Activated CD4-positive, alpha-beta T cell treated with anti-CD3 and anti-CD28 coated beads, Interleukin-10, Interleukin-2, amounts not matched to agents 100 ng/mL and 50 ng/mL, durations not matched to agents 16 hours and 8 hours (primary cell): ENCODE measurements around the gene PXT1.
"Not testable (repeated sequence)": the region's sequence is repeated elsewhere in the genome, so short reads cannot be mapped to it uniquely, and the experiment has no call there.

Experiments used
- DNase-seq: peaks from one replicate; pipeline ENCODE4 v3.0.0-alpha.2; 2020

Gene PXT1, protein sequence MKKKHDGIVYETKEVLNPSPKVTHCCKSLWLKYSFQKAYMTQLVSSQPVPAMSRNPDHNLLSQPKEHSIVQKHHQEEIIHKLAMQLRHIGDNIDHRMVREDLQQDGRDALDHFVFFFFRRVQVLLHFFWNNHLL

DNA sequence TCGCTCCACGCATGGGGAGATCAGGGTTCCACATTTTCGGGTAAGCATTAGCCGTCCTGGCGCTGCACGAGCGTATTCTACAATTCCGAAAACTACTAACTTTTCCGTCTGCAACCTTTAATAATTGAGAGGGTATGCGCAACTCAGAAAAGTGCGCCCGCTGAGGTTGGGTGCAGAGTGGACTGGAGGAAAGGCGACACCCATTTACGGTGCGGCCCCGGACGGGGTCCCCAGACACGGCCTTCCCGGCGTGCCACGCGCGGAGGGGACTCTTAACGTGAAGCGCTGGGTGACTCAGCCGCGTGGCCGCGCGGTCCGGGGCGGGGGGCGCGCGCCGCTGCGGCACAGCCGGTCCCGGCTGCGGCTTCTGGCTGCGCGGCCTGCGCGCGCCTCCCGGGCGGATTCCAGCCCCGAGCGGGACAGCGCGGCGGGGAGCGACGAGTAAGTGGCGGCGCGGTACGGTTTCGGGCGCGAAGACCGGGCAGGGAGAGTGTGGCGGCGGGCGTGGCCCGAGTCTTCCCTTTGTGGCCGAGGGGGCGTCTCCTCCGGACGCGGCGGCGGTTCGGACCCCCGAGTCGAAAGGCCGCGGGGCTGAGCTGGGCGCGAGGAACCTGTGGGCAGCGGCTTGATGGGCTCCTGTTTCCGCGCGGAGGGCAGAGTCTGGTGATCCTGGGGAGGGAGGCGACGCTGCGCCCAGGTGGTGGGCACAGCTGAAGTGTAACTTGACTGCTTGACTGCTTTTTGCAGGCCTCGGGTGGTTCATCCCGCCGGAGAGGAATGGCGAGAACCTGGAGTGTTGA lies at the start of gene PXT1, which contains the start of gene KCTD20:
PXT1 (minus strand) TSS at position 184 of the 800 bp plus-strand sequence. CDS start 16,772 bp downstream, outside the sequence.
KCTD20 (plus strand) TSS at position 330 of the 800 bp plus-strand sequence. CDS start 27,098 bp downstream, outside the sequence.
- peak; percentile 94 for DNase-seq

DNA sequence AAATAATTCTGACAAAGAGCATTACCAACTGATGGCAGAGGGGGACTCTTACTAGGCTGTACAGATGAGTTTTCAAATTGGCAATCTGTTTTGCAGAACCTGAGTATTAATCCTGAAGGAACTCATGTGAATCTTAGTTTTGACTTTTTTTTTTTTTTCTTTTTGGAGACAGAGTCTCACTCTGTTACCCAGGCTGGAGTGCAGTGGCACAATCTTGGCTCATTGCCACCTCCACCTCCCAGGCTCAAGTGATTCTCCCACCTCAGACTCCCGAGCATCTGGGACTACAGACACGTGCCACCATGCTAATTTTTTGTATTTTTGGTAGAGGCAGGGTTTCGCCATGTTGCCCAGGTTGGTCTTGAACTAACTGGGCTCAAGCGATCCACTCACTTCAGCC lies 49.4 kb upstream of the PXT1 start:
- no peak for DNase-seq

DNA sequence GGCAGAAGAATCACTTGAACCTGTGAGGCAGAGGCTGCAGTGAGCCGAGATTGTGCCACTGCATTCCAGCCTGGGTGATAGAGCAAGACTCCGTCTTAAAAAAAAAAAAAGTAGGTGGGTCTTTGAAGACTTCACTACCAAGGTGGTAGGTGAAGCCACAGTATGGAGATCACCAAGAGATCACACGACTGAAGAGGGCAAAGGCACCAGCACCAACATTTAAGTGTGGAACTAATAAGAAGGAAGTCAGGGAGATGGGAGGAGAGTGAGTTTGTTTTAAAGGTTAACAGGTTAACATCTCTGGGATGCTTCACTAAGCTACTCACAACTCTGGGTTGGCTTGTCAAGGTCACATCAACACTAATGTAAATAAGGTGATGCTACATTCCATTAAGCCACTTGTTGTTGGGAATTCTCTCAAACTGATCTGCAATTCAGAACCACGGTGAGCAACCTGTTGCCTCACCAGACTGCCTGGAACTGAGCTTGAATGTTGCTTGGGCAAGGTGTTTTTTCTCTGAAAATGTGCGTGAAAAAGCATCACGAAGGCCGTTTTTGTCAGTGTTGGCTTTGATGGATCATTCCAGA lies 48.8 kb upstream of the PXT1 start:
- DNase-seq: no peak

DNA sequence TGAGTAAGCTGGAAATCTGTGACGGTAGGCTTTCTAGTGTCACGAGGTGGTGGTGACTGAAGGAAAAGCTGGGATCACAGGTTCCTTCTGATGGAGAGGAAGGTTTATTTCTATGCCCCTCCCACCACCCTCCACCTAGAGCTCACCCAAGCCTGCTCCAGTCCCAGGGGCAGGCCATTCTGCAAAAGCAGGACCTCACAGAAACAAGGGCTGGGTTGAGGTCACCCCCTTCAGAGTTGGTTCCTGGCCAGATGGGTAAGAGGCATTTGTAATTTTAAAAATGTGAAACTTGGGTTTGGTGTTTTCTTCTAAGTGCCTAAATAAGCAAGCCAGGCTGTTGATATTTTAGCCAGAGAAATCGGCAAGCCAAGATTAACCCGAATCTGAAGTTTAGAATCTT lies 46.8 kb upstream of the PXT1 start:
- DNase-seq: no peak

DNA sequence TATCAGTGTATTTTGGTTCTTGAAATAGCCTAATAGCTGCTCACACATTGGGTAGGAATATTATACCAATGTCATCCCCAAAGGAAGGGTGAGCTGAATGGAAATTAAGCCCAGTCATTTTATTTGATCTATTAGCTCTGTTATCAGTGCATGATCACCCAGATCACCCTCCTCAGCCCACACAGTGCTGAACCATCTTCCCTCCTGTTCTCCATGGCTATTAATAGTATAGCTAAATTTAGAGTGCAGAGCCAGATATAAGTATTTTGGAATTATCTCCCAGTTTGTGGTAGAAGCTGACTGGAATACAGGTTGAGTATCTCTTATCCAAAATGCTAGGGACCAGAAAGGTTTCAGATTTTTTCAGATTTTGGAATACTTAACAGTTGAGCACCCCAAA lies 45.6 kb upstream of the PXT1 start:
- no peak for DNase-seq

DNA sequence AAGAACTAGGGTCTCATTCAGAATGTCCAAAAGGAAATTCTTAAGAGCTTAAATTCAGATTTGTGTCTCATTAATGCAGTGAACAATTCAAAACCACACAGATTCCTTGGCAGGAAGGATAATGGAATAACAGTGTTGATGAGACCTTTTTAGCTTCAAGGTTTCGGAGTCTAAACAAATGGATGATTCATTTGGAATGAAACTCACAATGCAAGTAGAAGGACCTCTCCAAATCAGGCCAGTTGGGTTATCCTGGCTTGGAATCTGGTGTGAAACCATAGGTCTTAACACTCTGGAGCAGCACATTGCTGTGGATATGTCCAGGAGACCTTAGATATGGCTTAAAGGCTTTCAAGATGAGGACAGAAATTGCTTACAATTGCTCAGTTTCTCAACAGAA lies 45.0 kb upstream of the PXT1 start:
- no peak for DNase-seq

DNA sequence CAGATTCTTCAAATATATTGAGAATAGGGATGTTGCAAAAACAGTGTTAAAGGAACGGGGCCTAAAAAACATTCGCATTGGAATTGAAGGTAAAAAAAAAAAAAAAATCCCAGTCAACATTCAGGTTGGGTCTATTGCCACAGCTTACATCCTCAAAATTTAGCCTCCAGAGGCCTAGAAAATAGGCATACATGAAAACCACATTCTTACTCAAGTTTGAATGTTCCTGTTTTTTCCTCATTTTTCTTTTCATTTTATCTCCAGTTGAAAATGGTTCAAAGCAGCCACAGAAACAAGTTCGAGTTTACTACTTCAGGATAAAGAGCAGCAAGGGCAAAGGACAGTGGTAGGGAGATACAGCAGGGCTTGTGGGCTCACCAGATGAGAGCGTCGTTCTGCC lies 42.1 kb upstream of the PXT1 start:
- DNase-seq: no peak

DNA sequence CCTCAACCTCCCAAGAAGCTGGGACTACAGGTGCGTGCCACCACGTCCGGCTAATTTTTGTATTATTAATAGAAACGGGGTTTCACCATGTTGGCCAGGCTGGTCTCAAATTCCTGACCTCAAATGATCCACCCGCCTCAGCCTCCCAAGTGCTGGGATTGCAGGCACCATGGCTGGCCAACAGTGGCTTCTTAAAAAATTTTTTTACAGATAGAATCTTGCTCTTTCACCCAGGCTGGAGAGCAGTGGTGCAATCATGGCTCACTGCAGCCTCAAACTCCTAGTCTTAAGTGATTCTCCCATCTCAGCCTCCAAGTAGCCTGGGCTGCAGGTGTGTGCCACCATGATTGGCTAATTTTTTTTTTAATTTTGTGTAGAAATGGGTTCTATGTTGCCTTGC lies 40.7 kb upstream of the PXT1 start:
- not testable (repeated sequence) for DNase-seq

DNA sequence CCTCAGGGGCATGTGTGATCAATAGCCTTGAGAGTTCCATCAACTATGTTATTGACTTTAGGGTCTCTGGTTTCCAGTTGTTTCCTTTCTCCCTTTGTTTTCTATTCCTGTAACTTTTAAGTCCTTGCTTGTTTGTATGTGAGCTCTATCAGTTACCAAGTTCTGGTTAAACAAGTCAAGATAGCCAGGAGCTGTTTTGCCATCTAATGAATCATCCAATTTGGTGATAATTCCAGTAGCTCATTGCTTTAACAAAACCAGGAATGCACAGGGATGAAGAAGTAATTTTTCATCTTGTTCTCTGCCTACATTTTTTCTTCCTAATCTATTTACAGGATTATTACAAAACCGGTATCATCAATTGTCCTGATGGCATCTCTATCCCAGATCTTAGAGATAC lies 36.6 kb upstream of the PXT1 start:
- no peak for DNase-seq

DNA sequence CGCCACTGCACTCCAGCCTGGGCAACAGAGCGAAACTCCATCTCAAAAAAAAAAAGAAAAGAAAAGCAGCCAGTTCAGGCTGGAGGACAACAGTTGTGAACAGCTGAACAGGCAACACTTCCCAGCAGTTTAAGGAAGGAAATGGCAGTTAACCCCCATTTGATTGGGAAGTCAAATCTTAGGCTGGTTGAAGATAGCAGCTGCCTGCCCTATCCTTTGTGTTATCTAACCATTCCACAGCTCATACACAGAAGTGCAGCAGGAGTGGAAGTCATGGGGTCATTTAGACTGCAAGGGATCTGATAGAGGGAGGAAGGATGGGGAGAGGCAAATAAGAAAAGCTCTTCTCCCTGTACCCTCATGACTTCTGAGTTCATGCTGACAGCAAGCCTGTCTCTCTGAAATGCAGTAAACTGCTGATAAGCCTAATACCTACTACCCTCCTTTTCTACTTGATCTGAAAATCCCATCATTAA lies 35.4 kb upstream of the PXT1 start:
- DNase-seq: no peak

DNA sequence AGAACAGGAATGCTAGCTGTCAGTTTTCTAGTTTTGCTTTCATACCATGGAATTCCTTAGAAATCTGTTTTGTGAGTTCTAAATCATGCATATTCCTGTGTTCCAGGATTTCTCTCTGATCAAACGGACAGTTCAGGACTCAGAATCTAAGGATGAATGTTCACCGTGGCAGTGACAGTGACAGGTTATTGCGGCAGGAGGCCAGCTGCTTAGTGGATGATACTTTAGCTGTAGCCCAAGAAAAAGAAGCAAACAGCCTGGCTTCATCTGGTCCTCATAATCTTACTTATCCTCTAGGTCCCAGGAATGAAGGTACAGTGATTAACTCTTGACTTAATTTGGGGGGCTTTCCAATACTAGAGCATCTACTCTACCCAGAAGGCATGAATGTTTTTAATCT lies 27.3 kb upstream of the PXT1 start:
- DNase-seq: no peak

DNA sequence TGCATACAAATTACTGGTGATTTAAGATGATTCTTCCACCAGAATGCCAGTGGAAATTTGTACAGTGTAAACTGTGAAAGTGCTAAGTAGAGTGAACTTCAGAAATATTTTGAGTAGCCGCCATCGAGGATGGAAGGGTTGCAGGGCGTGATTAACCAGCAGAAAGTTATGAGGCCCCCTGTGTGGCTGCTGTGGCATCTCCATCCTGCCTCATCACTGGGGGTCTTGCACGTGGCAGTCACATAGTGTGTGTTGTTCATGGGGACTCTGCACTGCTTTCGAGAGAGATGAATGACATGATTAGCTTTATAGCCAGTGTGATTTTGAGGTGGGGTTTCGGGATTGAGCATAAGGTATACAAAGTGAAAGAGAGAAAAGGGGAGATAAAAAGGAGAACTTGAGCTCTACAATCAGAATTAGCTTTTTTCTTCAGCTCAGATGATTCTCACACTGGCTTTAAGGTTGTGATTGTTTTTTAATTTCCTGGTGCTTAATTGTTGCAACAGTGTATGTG lies 26.6 kb upstream of the PXT1 start:
- no peak for DNase-seq

DNA sequence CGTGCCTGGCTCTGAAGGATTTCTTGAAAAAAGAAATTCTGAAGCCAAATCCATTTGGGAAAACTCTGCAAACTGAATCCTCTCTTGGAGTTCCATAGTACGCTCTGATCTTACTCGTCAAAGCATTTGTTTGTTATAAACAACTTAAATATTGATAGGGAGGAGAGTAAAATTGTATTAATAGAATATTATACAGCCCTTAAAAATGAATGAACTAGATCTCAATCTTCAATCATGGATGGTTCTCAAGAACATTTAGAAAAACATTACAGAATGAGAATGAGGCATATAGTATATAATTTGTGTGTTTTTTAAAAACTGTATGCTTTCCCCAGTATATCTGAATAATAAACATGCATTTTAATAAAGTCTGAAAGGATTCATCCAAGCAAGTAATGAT lies 25.0 kb upstream of the PXT1 start:
- no peak for DNase-seq

DNA sequence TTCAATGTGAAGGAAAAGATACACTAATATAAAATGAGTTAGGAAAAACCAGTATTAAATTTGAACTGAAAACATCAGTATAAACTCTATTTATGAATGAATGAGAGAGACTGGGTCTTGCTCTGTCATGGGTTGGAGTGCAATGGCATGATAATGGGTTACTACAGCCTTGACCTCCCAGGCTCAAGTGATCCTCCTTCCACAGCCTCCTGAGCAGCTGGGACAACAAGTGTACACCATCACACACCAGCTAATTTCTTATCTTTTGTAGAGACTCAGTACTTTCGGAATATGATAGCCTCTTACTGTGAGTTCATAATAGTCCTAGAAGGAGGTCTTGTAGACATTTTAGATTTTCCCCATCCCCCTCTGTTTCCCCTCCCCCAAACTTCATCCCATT lies 21.6 kb upstream of the PXT1 start:
- no peak for DNase-seq

DNA sequence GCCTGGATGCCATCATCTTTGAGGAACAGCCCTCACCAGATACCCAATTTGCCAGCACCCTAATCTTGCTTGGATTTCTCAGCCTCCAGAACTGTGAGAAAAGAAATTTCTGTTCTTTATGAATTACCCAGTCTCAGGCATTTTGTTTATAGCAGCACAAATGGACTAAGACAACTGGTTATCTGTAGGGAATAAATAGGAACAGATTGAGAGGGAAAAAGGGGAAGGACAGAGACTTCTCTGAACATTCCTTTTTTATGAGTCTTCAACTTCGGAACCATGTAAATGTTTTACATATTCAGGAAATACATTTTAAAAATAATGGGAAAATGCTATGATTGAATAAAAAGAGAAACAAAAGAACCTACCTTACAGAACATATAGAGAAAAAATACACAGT lies 21.0 kb upstream of the PXT1 start:
- DNase-seq: no peak

DNA sequence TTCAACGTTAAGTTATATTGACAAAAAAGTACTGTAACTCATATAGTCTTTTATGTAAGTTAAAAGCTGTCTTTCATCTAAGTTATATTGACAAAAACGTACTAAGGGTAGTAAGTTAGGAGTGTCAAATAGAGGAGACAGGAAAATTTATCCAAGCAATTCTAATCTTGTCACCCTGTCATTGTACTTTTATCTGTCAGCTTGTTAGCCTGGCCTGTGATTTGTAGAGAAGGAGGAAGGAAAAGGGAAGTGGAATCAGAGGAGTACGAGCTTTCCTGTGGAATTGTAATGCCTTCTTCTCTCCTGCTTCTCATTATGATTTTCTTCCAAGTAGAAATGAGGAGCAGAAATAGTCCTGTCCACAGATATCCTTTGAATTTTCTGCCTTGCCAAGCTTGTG lies 19.0 kb upstream of the PXT1 start:
- no peak for DNase-seq

DNA sequence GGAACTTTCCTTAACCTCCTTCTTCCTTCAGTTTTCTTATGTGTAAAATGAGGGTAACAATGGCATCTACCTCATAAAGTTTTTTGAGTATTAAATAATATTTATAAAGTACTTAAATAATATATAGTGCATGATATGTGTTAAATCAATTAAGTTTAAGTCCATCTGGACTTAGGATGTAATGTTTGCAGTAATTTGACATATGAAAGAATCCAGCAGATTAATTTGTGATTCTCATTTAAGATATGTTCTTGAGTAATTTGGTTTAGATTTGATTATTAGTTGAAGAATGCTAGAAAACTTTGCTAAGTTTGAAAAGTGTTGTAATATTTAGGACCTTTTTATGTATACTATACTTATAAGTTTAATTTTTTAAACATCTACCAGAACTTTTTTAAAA lies 18.3 kb upstream of the PXT1 start:
- DNase-seq: no peak

DNA sequence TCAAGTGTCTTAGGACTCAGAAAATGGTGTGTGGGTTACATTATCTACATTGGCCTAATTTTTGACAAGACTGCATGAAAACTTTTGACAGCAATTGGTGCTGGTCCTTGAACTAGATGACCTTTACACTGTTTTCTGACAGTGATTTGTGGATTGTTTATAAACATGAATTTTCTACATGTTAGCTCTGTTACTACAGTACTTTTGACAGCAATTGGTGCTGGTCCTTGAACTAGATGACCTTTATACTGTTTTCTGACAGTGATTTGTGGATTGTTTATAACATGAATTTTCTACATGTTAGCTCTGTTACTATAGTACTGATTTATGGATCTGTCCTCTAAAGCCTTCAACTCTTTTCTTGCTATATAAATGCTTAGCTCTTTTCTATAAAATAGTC lies 16.8 kb upstream of the PXT1 start:
- DNase-seq: no peak

DNA sequence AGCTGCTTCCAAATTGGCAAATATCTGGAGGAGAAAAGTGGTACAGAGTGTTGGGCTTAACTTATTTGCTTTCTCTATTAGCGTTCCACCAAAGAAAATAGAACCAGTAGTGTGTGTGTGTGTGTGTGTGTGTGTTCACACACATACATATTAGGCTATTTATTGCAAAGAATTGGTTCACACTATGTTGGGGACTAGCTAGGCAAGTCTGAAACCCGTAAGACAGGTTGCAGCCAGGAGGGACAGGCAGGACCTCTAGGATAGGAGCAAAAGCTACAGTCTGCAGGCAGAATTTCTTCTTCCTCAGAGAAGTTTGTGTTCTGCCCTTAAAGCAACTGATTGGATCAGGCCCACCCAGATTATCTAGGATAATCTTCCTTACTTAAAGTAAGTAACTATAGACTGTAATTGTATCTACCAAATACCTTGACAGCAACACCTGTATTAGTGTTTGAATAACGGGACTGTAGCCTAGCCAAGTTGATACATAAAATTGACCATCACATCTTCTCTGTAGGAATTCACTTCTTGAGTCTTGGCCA lies 12.9 kb upstream of the PXT1 start:
- no peak for DNase-seq

DNA sequence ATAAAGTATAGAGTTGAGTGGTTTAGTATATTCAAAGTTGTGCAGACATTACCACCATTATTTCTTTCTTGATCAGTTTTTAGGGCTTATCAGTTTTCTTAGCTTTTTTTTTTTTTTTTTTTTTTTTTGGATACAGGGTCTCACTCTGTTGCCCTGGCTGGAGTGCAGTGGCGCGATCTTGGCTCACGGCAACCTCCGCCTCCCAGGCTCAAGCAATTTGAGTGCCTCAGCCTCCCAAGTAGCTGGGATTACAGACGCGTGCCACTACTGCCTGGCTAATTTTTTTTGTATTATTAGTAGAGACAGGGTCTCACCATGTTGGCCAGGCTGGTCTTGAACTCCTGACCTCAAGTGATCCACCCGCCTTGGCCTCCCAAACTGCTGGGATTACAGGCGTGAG lies 10.2 kb upstream of the PXT1 start:
- not testable (repeated sequence) for DNase-seq

DNA sequence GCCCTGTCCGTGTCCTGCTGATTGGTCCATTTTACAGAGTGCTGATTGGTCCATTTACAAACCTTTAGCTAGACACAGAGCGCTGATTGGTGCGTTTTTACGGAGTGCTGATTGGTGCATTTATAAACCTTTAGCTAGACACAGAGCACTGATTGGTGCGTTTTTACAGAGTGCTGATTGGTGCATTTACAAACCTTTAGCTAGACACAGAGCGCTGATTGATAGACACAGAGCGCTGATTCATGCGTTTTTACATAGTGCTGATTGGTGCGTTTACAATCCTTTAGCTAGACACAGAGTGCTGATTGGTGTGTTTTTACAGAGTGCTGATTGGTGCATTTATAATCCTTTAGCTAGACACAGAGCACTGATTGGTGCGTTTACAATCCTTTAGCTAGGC lies 6.5 kb upstream of the PXT1 start:
- not testable (repeated sequence) for DNase-seq

DNA sequence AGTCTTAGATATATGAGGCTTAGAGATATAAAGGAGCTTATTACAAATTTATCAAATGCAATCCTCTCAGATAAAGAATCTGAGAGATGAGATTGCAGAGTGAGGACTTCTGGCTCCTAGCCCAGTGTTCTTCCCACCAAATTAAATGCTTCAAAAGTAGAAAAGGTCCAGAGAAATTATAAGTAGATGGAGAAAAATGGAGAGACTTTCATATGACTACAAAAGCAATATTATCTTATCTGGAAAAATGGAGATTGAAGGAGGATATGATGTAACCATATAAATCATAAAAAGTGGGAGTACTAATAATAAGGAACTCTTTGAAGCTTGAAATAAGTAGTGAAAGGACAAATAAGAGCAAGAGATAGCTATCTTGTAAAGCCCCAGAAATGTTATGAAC lies 3.0 kb upstream of the PXT1 start:
- no peak for DNase-seq

DNA sequence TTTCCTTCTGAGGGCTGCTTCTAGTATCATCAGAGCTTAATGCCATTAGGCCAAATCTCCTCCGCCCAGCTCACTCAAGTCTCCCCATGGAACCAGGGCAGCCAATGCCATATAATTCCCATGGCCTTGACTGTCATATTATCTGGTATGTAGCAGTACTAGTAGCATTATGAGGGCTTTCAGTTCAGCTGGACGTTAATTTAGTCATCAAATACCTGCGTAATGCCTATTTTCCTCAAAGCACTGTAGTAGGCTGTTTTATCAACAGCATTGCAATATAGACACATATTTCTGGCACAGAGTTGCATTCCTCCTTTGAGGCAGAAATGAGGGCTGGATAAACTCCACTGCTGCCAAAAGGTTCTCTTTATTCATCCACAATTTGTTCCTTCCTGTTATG lies 1.8 kb upstream of the PXT1 start:
- no peak for DNase-seq
